ENCODE measurements around the gene MAP2K5.

Gene MAP2K5

DNA sequence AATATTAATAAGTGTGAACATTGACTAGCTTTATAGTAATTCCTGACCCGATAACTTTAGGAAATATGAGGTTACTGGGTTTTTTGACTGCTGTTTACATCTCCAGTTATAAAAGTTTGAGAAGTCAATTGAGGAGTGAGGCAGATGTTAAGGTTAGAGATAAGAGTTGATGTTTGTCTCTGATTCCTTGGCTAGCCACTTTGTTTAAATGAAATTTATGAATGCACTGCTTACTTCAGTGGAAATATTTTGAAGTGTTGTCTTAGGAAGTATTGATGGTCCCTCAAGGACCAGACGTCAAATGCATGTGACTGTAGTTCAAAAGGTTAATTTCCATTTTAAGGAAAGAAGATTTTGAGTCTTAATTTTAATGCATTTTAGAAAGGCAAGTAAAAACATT, 41.7 kb downstream of the MAP2K5 start:
- H3K27ac ChIP-seq: no peak overlapping the region

DNA sequence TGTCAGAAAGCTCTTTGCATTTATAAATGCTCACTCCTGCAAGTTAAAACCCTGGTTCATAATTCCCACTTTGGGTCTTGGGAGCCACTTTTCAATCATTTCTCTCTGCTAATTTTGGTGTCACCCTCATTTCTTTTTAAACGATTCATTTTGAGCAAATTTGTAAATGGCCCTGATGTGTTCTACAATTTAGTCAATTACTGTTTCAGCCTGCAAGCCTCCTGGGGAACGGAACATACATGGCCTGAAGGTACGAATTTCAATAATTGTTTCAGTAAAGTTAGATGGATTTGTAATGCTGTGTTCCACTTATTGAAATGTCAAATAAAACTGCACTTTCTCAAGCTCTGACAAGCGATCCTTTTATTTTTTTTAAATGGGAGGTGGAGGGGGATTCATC, 43.2 kb downstream of the MAP2K5 start:
- no peak overlapping the region for H3K27ac ChIP-seq
- TF ChIP-seq, protein P1, sequence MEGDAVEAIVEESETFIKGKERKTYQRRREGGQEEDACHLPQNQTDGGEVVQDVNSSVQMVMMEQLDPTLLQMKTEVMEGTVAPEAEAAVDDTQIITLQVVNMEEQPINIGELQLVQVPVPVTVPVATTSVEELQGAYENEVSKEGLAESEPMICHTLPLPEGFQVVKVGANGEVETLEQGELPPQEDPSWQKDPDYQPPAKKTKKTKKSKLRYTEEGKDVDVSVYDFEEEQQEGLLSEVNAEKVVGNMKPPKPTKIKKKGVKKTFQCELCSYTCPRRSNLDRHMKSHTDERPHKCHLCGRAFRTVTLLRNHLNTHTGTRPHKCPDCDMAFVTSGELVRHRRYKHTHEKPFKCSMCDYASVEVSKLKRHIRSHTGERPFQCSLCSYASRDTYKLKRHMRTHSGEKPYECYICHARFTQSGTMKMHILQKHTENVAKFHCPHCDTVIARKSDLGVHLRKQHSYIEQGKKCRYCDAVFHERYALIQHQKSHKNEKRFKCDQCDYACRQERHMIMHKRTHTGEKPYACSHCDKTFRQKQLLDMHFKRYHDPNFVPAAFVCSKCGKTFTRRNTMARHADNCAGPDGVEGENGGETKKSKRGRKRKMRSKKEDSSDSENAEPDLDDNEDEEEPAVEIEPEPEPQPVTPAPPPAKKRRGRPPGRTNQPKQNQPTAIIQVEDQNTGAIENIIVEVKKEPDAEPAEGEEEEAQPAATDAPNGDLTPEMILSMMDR (conservative IDR thresholded peaks at IDR 0.05): no peak

More for the DNA sequence above, 41.7 kb downstream of the MAP2K5 start:
- TF ChIP-seq, protein P1 (conservative IDR thresholded peaks at IDR 0.05): no peak

DNA sequence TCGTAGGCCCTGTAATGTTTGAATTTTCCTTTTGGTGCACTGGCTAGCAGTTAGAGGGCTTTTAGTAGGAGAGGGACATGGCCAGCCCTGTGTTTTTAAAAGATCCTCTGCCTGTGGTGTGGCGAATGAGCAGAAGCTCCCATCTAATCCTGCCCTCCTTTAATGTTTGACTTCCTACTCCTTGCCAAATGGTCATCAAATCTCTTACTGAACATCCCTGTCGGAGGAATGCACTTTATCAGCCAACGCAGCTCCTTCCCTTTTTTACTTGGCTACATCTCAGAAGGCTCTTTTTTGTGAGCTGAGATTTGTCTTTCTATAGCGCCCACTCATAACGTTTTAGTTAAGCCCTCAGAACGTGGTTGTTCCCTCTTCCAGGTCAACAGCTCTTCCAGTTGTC, 44.8 kb downstream of the MAP2K5 start:
- TF ChIP-seq, protein P1 (conservative IDR thresholded peaks at IDR 0.05): no peak
- H3K27ac ChIP-seq: no peak overlapping the region

DNA sequence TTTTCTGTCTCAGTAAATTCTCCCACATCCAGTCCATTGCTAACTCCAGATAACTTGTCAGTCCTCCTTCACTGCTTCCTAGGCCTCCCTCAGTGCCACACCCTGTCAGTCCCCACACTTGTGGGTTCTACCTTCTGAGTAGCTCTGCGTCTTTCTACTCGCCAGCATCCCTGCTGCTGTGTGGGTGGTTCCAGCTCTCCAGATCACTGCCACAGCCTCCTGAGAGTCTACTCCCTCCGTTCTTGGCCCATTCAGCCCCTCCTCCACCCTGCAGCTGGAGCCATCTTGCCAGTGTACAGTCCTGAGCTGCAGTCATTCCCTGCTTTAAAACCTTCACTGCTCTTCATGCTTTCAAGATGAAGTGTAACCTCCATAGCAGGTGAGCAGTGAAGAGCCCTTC, 45.3 kb downstream of the MAP2K5 start:
- no peak overlapping the region for H3K27ac ChIP-seq
- TF ChIP-seq, protein P1 (conservative IDR thresholded peaks at IDR 0.05): no peak

DNA sequence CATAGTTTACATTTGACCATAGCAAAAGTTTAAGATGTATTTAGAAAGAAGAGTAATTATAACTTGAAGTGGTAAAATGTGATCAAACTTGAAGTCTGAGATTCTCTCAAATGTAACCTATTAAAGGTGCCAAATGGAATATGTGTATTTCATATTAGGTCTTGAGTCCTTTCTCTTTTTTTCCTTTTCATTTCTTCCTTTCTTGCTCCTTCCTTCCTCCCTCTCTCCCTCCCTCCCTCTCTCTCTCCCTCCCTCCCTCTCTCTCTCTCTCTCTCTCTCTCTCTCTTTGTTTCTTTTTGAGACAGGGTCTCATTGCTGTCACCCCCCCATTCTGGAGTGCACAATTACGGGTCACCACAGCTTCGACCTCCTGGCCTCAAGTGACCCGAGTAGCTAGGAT, 47.7 kb downstream of the MAP2K5 start:
- TF ChIP-seq, protein P1 (conservative IDR thresholded peaks at IDR 0.05): no peak
- H3K27ac ChIP-seq: no peak overlapping the region

DNA sequence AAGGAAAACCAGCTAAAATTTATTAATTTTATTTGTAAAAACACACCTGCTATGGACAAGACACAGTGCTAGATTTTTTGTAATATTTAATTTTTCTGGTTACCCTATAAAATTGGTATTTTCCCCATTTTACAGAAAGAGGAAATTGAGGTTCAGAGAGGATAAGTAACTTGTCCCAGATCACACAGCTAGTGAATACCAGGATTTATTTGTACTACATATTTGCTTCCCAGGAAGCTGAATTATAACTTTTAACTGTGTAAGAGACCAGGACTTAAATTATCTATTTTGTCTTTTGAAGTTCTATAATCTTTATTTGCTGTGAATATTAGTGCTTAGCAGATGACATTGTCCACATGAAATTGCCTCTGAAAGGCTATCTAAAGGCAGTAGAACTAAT, 49.7 kb downstream of the MAP2K5 start:
- no peak overlapping the region for H3K27ac ChIP-seq
- TF ChIP-seq, protein P1 (conservative IDR thresholded peaks at IDR 0.05): no peak

DNA sequence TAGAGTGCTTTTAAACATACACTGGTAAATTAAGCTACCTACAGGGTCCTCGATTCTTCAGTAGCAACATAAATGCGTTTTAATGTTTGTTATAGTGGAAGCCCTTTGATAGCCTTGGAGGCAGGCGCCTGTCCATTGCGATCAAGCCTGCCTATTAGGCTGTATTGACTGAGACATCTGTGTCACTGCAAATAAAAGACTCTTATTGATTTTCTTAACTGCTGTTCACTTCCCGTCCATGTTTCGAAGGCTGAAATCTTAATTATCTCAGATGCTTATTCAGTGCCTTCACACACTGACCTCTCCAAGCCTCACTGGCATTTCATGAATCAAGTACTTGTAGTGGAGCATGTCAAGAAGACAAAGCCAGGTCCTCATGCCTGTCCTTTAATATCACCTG, 51.1 kb downstream of the MAP2K5 start:
- TF ChIP-seq, protein P1 (conservative IDR thresholded peaks at IDR 0.05): no peak
- no peak overlapping the region for H3K27ac ChIP-seq

DNA sequence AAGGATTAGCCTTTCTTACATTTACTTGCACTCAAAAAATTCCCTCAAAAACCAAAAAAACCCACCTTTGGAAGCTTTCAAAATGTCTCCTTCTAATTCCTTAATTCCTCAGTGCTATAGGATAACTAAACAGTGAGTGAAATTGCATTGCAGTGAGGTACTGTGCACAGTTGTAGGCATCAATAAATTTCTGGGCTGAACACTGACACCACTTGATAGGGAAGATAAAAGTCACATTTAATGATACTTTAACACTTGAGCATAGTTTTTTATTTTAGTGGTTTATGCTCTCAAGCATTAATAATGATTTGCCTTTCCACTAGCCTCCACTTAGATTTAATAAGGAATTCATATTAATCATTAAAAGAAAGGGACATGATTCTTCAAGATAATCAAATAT, 52.3 kb downstream of the MAP2K5 start:
- TF ChIP-seq, protein P1 (conservative IDR thresholded peaks at IDR 0.05): no peak

More for the DNA sequence above, 52.3 kb downstream of the MAP2K5 start:
- 0 out of 2 replicates have a peak overlapping the region, but pooled peaks have one; percentile 2 for H3K27ac ChIP-seq
